NCI-H524 treated with DMSO at 0.1 percent for 48 hours (cell line): Measurements from ENCODE around the gene TFEB.

Source experiments
- DNase-seq: peaks from one replicate; lab custom pipeline; 2025; lab: John Stamatoyannopoulos, UW

The TFEB gene

DNA sequence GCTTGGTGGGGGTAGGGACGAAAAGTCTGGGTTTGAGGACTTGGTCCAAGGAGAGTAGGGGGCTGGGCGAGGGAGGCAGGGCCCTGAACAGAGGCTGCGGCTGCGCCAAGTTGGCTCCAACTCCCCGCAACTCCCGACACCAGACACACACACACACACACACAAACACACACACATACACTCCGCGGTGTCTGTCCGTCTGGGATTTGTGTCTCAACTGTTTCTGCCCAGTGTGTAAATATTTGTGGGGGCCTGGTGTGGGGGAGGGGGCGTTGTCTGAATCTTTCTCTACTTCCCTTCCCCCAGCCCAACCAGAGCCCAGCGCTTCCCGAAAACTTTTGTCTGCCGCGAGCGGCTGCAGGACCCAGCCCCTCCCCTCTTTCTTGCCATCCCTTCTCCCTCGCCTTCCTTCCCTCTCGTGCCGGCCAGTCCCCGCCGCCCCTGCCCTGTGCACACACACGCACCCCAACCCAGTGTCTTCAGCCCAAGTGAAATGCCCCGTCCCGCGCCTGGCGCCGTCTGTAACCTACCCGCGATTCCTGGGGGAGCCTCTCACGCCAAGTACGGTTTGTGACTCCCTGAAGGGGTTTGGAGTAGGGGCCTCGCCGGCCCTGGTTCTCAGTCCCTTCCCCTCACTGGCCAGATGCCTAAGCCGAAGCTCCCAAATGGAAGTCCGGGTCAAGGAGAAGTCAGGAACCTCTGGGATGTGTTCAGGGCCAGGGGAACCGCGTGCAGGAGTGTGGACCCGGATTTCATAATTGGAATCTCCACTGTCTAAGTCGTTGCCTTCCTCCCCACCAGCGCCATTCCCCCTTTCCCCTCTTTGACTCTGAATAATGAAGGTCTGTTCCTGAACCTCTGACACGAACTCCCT lies 96.2 kb downstream of the TFEB start:
- DNase-seq, result no peak

DNA sequence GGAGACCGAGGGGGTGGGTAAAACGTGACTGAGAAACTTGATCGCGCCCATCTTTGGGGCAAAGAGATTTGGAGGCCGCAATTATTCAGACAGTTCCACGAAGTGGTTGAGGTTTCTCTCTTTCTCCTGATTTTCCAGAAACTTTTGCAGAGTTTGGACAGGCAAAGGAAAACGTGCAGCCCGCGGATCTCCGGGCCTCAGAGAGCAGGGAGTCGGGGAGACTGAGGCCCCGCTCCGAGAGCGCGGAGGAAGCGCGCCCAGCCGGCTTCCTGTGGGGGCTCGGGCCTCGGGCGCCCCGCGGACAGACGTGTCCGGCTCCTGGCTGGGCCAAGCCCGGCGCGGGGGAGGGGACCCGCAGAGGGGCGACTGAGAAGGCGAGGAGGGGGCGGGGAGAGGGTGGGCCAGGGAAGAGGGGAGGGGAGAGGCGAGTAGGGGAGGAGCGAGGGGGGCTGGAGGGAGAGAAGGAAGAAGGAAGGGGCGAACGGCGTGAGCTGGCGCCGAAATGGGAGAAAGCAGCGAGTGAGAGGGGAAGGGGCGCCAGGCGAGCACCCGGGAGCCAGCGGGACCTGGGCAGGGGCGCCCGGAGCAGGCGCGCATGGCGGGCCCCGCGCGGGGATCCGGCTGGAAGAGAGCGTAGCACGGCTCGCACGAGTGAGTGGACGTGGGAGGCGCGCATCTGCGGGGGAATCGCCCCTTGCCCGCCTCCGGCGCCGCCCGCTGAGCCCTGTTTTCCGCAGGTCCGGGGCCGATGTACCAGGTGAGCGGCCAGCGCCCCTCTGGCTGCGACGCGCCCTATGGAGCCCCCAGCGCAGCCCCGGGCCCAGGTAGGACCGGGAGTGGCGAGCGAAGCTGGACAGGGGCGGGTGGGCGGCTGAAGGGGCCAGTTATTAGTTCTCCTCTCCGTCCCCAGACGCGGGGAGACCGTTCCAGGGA lies 97.1 kb downstream of the TFEB start, which contains the start of gene MDFI:
TSS of gene MDFI (plus strand) at position 467 of the 933 bp plus-strand sequence. CDS start at position 749, 282 bp downstream.
- DNase-seq, result no peak

DNA sequence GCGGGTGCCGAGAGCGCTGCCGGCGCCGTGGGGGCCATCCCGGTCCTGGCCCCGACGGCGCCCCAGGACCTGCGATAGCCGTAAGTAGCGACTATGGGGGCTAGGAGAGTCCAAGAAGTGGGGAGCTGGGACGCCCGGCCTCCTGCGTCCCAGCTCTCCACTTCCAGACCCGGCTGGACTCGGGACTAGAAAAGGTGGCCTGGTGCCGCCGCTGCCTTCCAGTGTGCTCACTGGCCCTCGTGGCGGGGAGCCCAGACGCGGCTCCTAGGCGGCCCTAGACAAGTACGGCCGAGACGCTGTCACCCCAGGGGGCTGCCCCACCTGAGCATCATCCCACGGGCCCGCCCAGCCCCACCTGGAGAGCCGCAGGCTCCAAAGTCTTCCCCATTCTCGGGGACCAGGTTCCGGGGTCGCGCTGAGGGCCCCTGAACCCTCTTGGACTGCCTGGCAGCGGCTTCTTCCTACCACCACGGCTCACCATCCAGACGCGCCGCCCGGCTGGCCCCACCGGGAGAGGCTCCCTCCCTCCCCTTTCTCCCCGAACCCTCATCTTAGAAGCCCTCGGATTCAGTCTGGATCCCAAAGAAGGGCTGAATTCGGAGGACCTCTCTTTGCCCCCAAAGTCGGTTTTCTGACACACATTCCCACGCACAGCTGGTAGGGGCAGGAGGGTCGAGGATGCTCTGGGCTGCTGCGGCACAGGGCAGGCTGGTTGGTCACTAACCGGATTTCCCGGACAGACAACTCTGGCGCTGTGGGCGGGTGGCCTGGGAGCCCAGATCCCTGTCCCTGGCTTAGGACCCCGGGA lies 98.0 kb downstream of the TFEB start:
- DNase-seq, result no peak

DNA sequence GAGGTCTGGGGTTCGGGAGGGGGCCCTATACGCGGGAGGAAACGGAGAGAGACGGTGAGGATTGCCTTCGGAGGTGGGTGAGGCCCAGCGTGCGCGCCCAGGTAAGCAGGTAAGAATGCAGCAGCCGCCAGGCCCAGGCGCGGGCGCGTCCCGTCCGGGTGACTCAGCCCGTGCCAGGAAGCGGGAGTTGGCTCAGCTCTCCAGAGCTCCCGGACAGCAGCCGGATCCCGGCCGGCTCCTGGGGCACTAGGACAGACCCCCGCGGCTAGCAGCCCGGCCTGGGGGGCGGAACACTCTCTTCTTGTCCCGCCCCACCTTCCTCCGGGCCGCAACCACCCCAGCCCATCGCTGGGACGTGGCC lies 98.6 kb downstream of the TFEB start:
- no peak for DNase-seq

- DNase-seq, result no peak
These were observed 100.0 kb downstream of the TFEB start for GRCh38 chr6:41635365-41635764.

- DNase-seq, result no peak
These were observed 100.8 kb downstream of the TFEB start for GRCh38 chr6:41634657-41635056.
